SU-DHL-6 (cell line): ENCODE results near the gene IRAK1.

ENCODE experiments used
- H2AFZ ChIP-seq: fragments of 200-600 bp; sonication (generic); 2 replicates; pipeline ENCODE4 v1.6.1; 2014; ENCODE audit warnings: low read depth, mild to moderate bottlenecking, moderate library complexity, mixed read lengths, antibody characterized with exemption, low read length; ENCODE audit not compliant: severe bottlenecking
- H3F3A ChIP-seq: fragments of 200-600 bp; shearing (Covaris generic); 2 replicates; pipeline ENCODE4 v1.6.0; 2016; ENCODE audit warnings: antibody characterized with exemption, mild to moderate bottlenecking; ENCODE audit not compliant: insufficient read depth
- H3K27ac ChIP-seq: fragments of 200-600 bp; sonication (generic); 2 replicates; pipeline ENCODE4 v1.5.1; 2016; ENCODE audit warnings: low read depth, mild to moderate bottlenecking, low read length, moderate library complexity, mixed read lengths
- H3K27me3 ChIP-seq: fragments of 200-600 bp; sonication (generic), shearing (Covaris generic); 2 replicates; pipeline ENCODE4 v1.6.0; 2014; ENCODE audit warnings: mild to moderate bottlenecking, low read length
- H3K36me3 ChIP-seq: fragments of 200-600 bp; sonication (generic); 2 replicates; pipeline ENCODE4 v1.6.1; 2014; ENCODE audit warnings: mild to moderate bottlenecking, low read length, mixed read lengths
- H3K4me2 ChIP-seq: fragments of 300-600, 200-600 bp; shearing (Covaris generic), sonication (generic); 2 replicates; pipeline ENCODE4 v1.6.0; 2014; ENCODE audit warnings: low read length, low read depth, mild to moderate bottlenecking; ENCODE audit not compliant: poor library complexity, severe bottlenecking
- H3K4me3 ChIP-seq: fragments of 200-600 bp; sonication (generic); 2 replicates; pipeline ENCODE4 v1.5.1; 2014; ENCODE audit warnings: antibody characterized with exemption, low read length, mild to moderate bottlenecking, mixed read lengths; ENCODE audit not compliant: insufficient read depth, poor library complexity, severe bottlenecking
- H3K79me2 ChIP-seq: fragments of 200-600 bp; sonication (generic); 2 replicates; pipeline ENCODE4 v1.6.1; 2014; ENCODE audit warnings: mild to moderate bottlenecking, low read length, moderate library complexity; ENCODE audit not compliant: insufficient read depth
- H3K9ac ChIP-seq: fragments of 200-600 bp; sonication (generic); 2 replicates; pipeline ENCODE4 v1.7.0; 2014; ENCODE audit warnings: mild to moderate bottlenecking, low read length
- H3K9me2 ChIP-seq: fragments of 200-600 bp; sonication (generic); replicated peaks from 2 replicates; pipeline ENCODE4 v1.6.1; 2014; ENCODE audit warnings: low read length; ENCODE audit not compliant: insufficient read depth
- H3K9me3 ChIP-seq: fragments of 200-600 bp; sonication (generic); 2 replicates; pipeline ENCODE4 v1.6.1; 2014; ENCODE audit warnings: low read length, mixed read lengths; ENCODE audit not compliant: insufficient read depth
- H4K20me1 ChIP-seq: fragments of 200-600 bp; sonication (generic); 2 replicates; pipeline ENCODE4 v1.6.1; 2014; ENCODE audit warnings: low read depth, mild to moderate bottlenecking, antibody characterized with exemption, low read length, moderate library complexity, mixed read lengths
- EZH2phosphoT487 ChIP-seq: fragments of 200-600 bp; sonication (generic), shearing (Covaris generic); conservative IDR thresholded peaks from 2 replicates; pipeline ENCODE4 v1.6.1; 2018; ENCODE audit warnings: mild to moderate bottlenecking, antibody characterized with exemption, low read length, moderate library complexity, mixed read lengths
- TF ChIP-seq, protein P1 (sequence below): fragments of 200-600 bp; sonication (generic); IDR thresholded peaks from one replicate; pipeline ENCODE4 v1.5.1; 2017; ENCODE audit warnings: antibody characterized with exemption, mild to moderate bottlenecking, low read length, moderate library complexity; ENCODE audit not compliant: insufficient read depth, poor library complexity, severe bottlenecking

The IRAK1 gene

DNA sequence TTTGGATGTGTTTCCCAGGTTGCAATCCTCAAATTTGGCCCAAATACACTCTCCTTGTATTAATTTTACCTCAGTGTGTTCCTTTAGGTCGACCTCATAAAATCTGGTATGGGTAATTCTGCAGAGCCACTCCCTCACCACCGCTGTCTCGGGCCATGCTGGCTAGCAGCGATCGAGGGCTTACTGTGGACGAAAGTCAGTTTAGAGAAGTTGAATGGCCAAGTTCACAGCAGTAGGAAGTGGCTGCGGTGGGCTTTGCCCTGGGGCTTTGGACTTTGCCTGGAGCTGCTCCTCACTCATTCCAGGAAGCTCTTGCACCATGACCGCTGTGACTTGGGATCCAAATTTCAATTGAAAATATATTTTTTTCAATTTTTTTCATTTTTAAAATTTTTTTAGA is 27.5 kb downstream of the IRAK1 start:
- Histone ChIP-seq H3K4me3 (no peak overlapping the region), H4K20me1 (no peaks in the 10 kb centered on the region), H3K9ac (no peak overlapping the region), H3F3A (no peaks in the 10 kb centered on the region), H3K27me3 (no peaks in the 10 kb centered on the region), H3K9me3 (no peaks in the 10 kb centered on the region), H3K27ac (no peak overlapping the region), H3K9me2 (no peaks in the 10 kb centered on the region), H2AFZ (no peak overlapping the region), H3K36me3 (no peaks in the 10 kb centered on the region), H3K4me2 (no peak overlapping the region), H3K79me2 (no peaks in the 10 kb centered on the region)
- no peak for TF ChIP-seq EZH2phosphoT487
- TF ChIP-seq, protein P1, sequence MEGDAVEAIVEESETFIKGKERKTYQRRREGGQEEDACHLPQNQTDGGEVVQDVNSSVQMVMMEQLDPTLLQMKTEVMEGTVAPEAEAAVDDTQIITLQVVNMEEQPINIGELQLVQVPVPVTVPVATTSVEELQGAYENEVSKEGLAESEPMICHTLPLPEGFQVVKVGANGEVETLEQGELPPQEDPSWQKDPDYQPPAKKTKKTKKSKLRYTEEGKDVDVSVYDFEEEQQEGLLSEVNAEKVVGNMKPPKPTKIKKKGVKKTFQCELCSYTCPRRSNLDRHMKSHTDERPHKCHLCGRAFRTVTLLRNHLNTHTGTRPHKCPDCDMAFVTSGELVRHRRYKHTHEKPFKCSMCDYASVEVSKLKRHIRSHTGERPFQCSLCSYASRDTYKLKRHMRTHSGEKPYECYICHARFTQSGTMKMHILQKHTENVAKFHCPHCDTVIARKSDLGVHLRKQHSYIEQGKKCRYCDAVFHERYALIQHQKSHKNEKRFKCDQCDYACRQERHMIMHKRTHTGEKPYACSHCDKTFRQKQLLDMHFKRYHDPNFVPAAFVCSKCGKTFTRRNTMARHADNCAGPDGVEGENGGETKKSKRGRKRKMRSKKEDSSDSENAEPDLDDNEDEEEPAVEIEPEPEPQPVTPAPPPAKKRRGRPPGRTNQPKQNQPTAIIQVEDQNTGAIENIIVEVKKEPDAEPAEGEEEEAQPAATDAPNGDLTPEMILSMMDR = no peak

DNA sequence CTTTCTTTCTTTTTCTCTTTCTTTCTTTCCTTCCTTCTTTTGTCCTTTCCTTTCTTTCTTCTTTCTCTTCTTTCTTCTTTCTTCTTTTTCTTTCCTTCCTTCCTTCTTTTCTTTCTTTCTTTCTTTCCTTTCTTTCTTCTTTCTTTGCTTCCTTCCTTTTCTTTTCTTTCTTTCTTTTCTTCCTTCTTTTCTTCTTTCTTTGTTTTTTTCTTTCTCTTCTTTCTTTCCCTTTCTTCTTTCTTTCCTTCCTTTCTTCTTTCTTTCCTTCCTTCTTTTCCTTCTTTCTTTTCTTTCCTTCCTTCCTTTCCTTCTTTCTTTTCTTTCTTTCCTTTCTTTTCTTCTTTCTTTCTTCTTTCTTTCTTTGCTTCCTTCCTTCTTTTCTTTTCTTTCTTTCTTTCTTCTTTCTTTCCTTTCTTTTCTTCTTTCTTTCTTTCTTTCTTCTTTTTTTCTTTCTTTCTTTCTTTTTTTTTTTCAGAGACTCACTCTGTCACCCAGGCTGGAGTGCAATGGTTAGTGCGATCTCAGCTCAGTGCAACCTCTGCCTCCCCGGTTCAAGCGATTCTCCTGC is 28.6 kb downstream of the IRAK1 start:
- H4K20me1 ChIP-seq = no peaks in the 10 kb centered on the region
- no peak overlapping the region for H3K27ac ChIP-seq
- H3F3A ChIP-seq = no peaks in the 10 kb centered on the region
- no peaks in the 10 kb centered on the region for H3K27me3 ChIP-seq
- no peak overlapping the region for H3K4me3 ChIP-seq
- TF ChIP-seq EZH2phosphoT487 = no peak
- TF ChIP-seq, protein P1 = no peak
- H2AFZ ChIP-seq = no peak overlapping the region
- H3K9ac ChIP-seq = no peak overlapping the region
- no peaks in the 10 kb centered on the region for H3K9me2 ChIP-seq
- no peaks in the 10 kb centered on the region for H3K36me3 ChIP-seq
- no peaks in the 10 kb centered on the region for H3K9me3 ChIP-seq
- H3K4me2 ChIP-seq = no peak overlapping the region
- H3K79me2 ChIP-seq = no peaks in the 10 kb centered on the region

DNA sequence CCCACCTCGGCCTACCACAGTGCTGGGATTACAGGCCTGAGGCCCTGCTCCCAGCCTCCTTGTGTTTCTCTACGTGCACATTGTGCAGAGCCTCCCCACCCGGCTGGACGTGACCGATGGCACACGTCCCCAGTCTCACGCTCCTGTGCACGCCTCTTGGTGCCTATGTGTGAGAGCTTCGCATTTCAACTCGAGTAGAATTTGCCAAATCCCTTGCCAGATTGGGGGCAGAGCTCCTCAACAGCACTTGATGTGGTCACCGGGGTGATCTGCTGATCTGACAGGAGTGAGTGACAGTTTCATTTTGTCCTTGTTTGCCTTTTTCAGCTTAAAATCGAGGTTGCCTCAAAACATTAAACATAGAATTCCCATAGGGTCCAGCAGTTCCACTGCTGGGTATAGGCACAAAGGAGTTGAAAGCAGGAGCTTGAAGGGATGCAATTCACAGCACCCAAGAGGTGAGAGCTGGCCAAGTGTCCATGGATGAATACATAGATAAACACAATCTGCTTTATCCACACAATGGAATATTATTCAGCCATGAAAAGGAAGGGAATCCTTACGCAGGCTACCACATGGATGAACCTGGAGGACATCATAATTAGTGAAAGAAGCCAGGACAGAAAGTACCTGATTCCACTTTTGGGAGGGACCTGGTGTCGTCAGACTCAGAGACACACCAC is 29.6 kb downstream of the IRAK1 start:
- no peak overlapping the region for H3K4me2 ChIP-seq
- no peak overlapping the region for H3K9ac ChIP-seq
- no peak for TF ChIP-seq EZH2phosphoT487
- TF ChIP-seq, protein P1 = no peak
- no peak overlapping the region for H2AFZ ChIP-seq
- H3K27ac ChIP-seq = no peak overlapping the region
- H3K9me3 ChIP-seq = no peaks in the 10 kb centered on the region
- H3K27me3 ChIP-seq = no peaks in the 10 kb centered on the region
- H3K36me3 ChIP-seq = no peaks in the 10 kb centered on the region
- no peak overlapping the region for H3K4me3 ChIP-seq
- no peaks in the 10 kb centered on the region for H4K20me1 ChIP-seq
- H3K79me2 ChIP-seq = no peaks in the 10 kb centered on the region
- no peaks in the 10 kb centered on the region for H3F3A ChIP-seq
- no peaks in the 10 kb centered on the region for H3K9me2 ChIP-seq
